H1 (cell line): ENCODE results near the gene SLC16A11. TPM values are rescaled to one million over a fixed set of nuclear protein-coding genes. Genes with fewer than 3 reads are reported as not detected.

Experiments used
- CTBP2 ChIP-seq: IDR thresholded peaks from 2 replicates; pipeline ENCODE4 v1.7.0; 2011; ENCODE audit warnings: borderline replicate concordance, mild to moderate bottlenecking, moderate library complexity, mixed read lengths, low read length; ENCODE audit not compliant: insufficient read depth, insufficient read length
- SIRT6 ChIP-seq: IDR thresholded peaks from one replicate; pipeline ENCODE4 v1.7.1; 2012; ENCODE audit warnings: low read length, inconsistent platforms
- USF2 ChIP-seq: IDR thresholded peaks from 2 replicates; pipeline ENCODE4 v1.6.1; 2011; ENCODE audit warnings: low read length, improper control_type of control experiment
- polyA plus RNA-seq, 7 experiments: library from polyadenylated mRNA; depleted of rRNA in 3 of 7; stranded (reverse) in 5 of 7; unstranded in 2 of 7; fragments of >200 nt in 5 of 7; fragments of 200-250 nt in 2 of 7; gene quantifications; 1 replicate in 5 of 7; 2 replicates in 1 of 7; 4 replicates in 1 of 7; pipeline versions ENCODE4 v1.2.1 to v1.2.3, GENCODE V29; 2011 to 2013; ENCODE audit warnings: missing spikeins in 2 of 7, mixed read lengths in 2 of 7
- total RNA-seq: library from RNA; stranded (reverse); fragmentation: NEBNext Ultra II Directional; extraction: Animal tissue kit (Norgen Biotek cat#: 25700); gene quantifications from 2 replicates; pipeline ENCODE4 v1.2.1, GENCODE V29; 2021

The SLC16A11 gene
- total and polyA plus RNA-seq, 2 of the 8 experiments (the other 6 are each of a cell fraction or from before 2014, with no cell fraction given): 0.35 to 0.39 TPM

- TF ChIP-seq CTBP2 (no peak), SIRT6 (no peak), USF2 (no peak)
Measured at GRCh38 chr17:6998855-6999508, 44.9 kb downstream of the SLC16A11 start (continued).
